Activated CD4-positive, alpha-beta T cell treated with anti-CD3 and anti-CD28 coated beads, Interleukin-2, amount 10 ng/mL, durations not matched to agents 24 days and 14 days (primary cell): ENCODE measurements around the gene RGS9BP. TPM values are rescaled to one million over a fixed set of nuclear protein-coding genes. Genes with fewer than 3 reads are reported as not detected.

ENCODE experiments used
- DNase-seq: peaks from one replicate; pipeline ENCODE4 v3.0.0; 2022
- H3K27ac Mint-ChIP-seq: one replicate; pipeline ENCODE4 v1.8.0; 2022; ENCODE audit warnings: mild to moderate bottlenecking, mixed read lengths
- H3K27me3 Mint-ChIP-seq: one replicate; pipeline ENCODE4 v1.8.0; 2022; ENCODE audit warnings: mixed read lengths
- H3K36me3 Mint-ChIP-seq: one replicate; pipeline ENCODE4 v1.8.0; 2022; ENCODE audit warnings: low read depth, mild to moderate bottlenecking, mixed read lengths
- H3K4me1 Mint-ChIP-seq: one replicate; pipeline ENCODE4 v1.8.0; 2021; ENCODE audit warnings: mixed read lengths
- H3K4me3 Mint-ChIP-seq: one replicate; pipeline ENCODE4 v1.8.0; 2022; ENCODE audit warnings: mild to moderate bottlenecking, moderate library complexity, mixed read lengths
- H3K9me3 Mint-ChIP-seq: one replicate; pipeline ENCODE4 v1.8.0; 2021; ENCODE audit warnings: mixed read lengths
- intact Hi-C: fragments of 100-400 bp; cut with micrococcal nuclease; formaldehyde crosslinking; loops from one replicate; pipeline ENCODE4 v1.15.1; 2023
- total RNA-seq: library from RNA; stranded (reverse); gene quantifications from 2 replicates; pipeline ENCODE4 v1.2.3, GENCODE V29; 2022

Gene RGS9BP
- total RNA-seq, 1 donor from 2014 or later = 0.14 TPM

- no peaks in the 10 kb centered on the region for H3K9me3 Mint-ChIP-seq
- intact Hi-C loops = no loop called here
- peaks cover 4% of the 10 kb centered on the region for H3K27me3 Mint-ChIP-seq
- no peak for DNase-seq
- no peak within 1 kb of the TSS for H3K4me3 Mint-ChIP-seq
- H3K4me1 Mint-ChIP-seq = peaks cover 3% of the 10 kb centered on the region
- H3K27ac Mint-ChIP-seq = no peak within 1 kb of the TSS
- peaks cover 13% of the 10 kb centered on the region for H3K36me3 Mint-ChIP-seq
Measured at GRCh38 chr19:32719611-32720059, 44.0 kb downstream of the RGS9BP start, which contains the start of gene TDRD12. Gene TDRD12 (plus strand): TSS chr19:32719767. CDS start chr19:32720073, 306 bp downstream.

- Mint-ChIP-seq H3K4me3 (no peak overlapping the region), H3K9me3 (no peaks in the 10 kb centered on the region)
- intact Hi-C loops = no loop called here
Measured at GRCh38 chr19:32720216-32720935, 44.7 kb downstream of the RGS9BP start.

GRCh38 chr19:32720936-32721250 is 45.2 kb downstream of the RGS9BP start:
- Mint-ChIP-seq H3K27me3 (peaks cover 6% of the 10 kb centered on the region), H3K36me3 (peaks cover 5% of the 10 kb centered on the region), H3K9me3 (no peaks in the 10 kb centered on the region), H3K4me1 (peaks cover 3% of the 10 kb centered on the region), H3K27ac (no peak overlapping the region), H3K4me3 (no peak overlapping the region)
- intact Hi-C loops = no loop called here
- DNase-seq = no peak

More at GRCh38 chr19:32720216-32720935, 44.7 kb downstream of the RGS9BP start:
- peaks cover 6% of the 10 kb centered on the region for H3K27me3 Mint-ChIP-seq
- DNase-seq = no peak
- no peak overlapping the region for H3K27ac Mint-ChIP-seq
- H3K4me1 Mint-ChIP-seq = peaks cover 3% of the 10 kb centered on the region
- peaks cover 6% of the 10 kb centered on the region for H3K36me3 Mint-ChIP-seq

Other genes with a start within 250 kb of the RGS9BP start
- 213 and 231 TPM in 2 replicates for gene PDCD5, start 94.7 kb upstream of the RGS9BP start, total RNA-seq
- 34.2 and 35.1 TPM in 2 replicates for gene ANKRD27, start 668 bp upstream of the RGS9BP start, total RNA-seq
- gene NUDT19, start 16.0 kb downstream of the RGS9BP start, total RNA-seq = 25.3 and 25.9 TPM in 2 replicates
- gene TDRD12, start 43.9 kb downstream of the RGS9BP start, total RNA-seq = 0.05 and 0.12 TPM in 2 replicates
- gene SLC7A9, start 193.9 kb downstream of the RGS9BP start, total RNA-seq = 0.12 TPM in 1 of 2 replicates, not detected in the other